ENCODE measurements around the gene TOX2. TPM values are rescaled to one million over a fixed set of nuclear protein-coding genes. Genes with fewer than 3 reads are reported as not detected.

The TOX2 gene
- total RNA-seq, 2 donors from 2014 or later: 2.4 to 3.4 TPM

- Histone ChIP-seq H3K9ac (ENCODE audit: extremely low read depth, low read length, poor library complexity, severe bottlenecking) (no peak overlapping the region), H3K4me1 (ENCODE audit: control insufficient read depth, insufficient read depth, low read length) (no peaks in the 10 kb centered on the region), H3K4me3 (ENCODE audit: low read length) (no peak overlapping the region), H3K9me3 (ENCODE audit: control insufficient read depth, low read length) (no peaks in the 10 kb centered on the region), H3K27me3 (ENCODE audit: control insufficient read depth, insufficient read depth, low read length, poor library complexity, severe bottlenecking) (no peaks in the 10 kb centered on the region), H3K36me3 (ENCODE audit: control insufficient read depth, insufficient read depth, low read length) (no peaks in the 10 kb centered on the region), H3K27ac (ENCODE audit: low read depth, low read length) (no peak overlapping the region)
- 85 to 91% methylated on average over 4 of the region's 4 CpGs for WGBS, 2 experiments (ENCODE audit: insufficient coverage in 1 of 2, insufficient read length in 1 of 2)
- Mint-ChIP-seq H3K4me1 (peaks cover 2% of the 10 kb centered on the region), H3K9me3 (no peaks in the 10 kb centered on the region), H3K27ac (no peak overlapping the region), H3K36me3 (ENCODE audit: low read depth) (no peaks in the 10 kb centered on the region), H3K27me3 (ENCODE audit: insufficient read depth) (peaks cover 2% of the 10 kb centered on the region), H3K4me3 (no peak overlapping the region)
- DNase-seq: no peak
- TF ChIP-seq, protein P1, sequence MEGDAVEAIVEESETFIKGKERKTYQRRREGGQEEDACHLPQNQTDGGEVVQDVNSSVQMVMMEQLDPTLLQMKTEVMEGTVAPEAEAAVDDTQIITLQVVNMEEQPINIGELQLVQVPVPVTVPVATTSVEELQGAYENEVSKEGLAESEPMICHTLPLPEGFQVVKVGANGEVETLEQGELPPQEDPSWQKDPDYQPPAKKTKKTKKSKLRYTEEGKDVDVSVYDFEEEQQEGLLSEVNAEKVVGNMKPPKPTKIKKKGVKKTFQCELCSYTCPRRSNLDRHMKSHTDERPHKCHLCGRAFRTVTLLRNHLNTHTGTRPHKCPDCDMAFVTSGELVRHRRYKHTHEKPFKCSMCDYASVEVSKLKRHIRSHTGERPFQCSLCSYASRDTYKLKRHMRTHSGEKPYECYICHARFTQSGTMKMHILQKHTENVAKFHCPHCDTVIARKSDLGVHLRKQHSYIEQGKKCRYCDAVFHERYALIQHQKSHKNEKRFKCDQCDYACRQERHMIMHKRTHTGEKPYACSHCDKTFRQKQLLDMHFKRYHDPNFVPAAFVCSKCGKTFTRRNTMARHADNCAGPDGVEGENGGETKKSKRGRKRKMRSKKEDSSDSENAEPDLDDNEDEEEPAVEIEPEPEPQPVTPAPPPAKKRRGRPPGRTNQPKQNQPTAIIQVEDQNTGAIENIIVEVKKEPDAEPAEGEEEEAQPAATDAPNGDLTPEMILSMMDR (conservative IDR thresholded peaks at IDR 0.05): no peak
Measured at GRCh38 chr20:44087857-44088120, 173.1 kb downstream of the TOX2 start.

GRCh38 chr20:44089987-44090674 is 175.5 kb downstream of the TOX2 start:
- DNase-seq: no peak
- peaks cover 4% of the 10 kb centered on the region for H3K4me1 Mint-ChIP-seq
- no peak overlapping the region for H3K27ac Mint-ChIP-seq
- H3K36me3 Mint-ChIP-seq (ENCODE audit: low read depth): no peaks in the 10 kb centered on the region
- Histone ChIP-seq H3K9me3 (ENCODE audit: control insufficient read depth, low read length) (no peaks in the 10 kb centered on the region), H3K27me3 (ENCODE audit: control insufficient read depth, insufficient read depth, low read length, poor library complexity, severe bottlenecking) (no peaks in the 10 kb centered on the region), H3K36me3 (ENCODE audit: control insufficient read depth, insufficient read depth, low read length) (no peaks in the 10 kb centered on the region), H3K4me3 (ENCODE audit: low read length) (no peak overlapping the region), H3K4me1 (ENCODE audit: control insufficient read depth, insufficient read depth, low read length) (no peaks in the 10 kb centered on the region), H3K9ac (ENCODE audit: extremely low read depth, low read length, poor library complexity, severe bottlenecking) (no peak overlapping the region), H3K27ac (ENCODE audit: low read depth, low read length) (no peak overlapping the region)
- peaks cover 2% of the 10 kb centered on the region for H3K27me3 Mint-ChIP-seq (ENCODE audit: insufficient read depth)
- no peaks in the 10 kb centered on the region for H3K9me3 Mint-ChIP-seq
- H3K4me3 Mint-ChIP-seq: no peak overlapping the region
- TF ChIP-seq, protein P1 (conservative IDR thresholded peaks at IDR 0.05): no peak
- 79 to 88% methylated on average over 3 to 7 of the region's 7 CpGs for whole genome bisulfite sequencing, 2 experiments (ENCODE audit: insufficient coverage in 1 of 2, insufficient read length in 1 of 2)

GRCh38 chr20:44091026-44091425 is 176.4 kb downstream of the TOX2 start:
- no peak for DNase-seq
- no peak overlapping the region for H3K9ac ChIP-seq (ENCODE audit: extremely low read depth, low read length, poor library complexity, severe bottlenecking)
- H3K9me3 Mint-ChIP-seq: no peaks in the 10 kb centered on the region
- no peaks in the 10 kb centered on the region for H3K9me3 ChIP-seq (ENCODE audit: control insufficient read depth, low read length)
- H3K36me3 Mint-ChIP-seq (ENCODE audit: low read depth): no peaks in the 10 kb centered on the region
- no peaks in the 10 kb centered on the region for H3K27me3 ChIP-seq (ENCODE audit: control insufficient read depth, insufficient read depth, low read length, poor library complexity, severe bottlenecking)
- no peak overlapping the region for H3K4me3 ChIP-seq (ENCODE audit: low read length)
- H3K27me3 Mint-ChIP-seq (ENCODE audit: insufficient read depth): peaks cover 2% of the 10 kb centered on the region
- no peak overlapping the region for H3K27ac Mint-ChIP-seq
- H3K36me3 ChIP-seq (ENCODE audit: control insufficient read depth, insufficient read depth, low read length): no peaks in the 10 kb centered on the region
- WGBS, 2 experiments (ENCODE audit: insufficient coverage in 1 of 2, insufficient read length in 1 of 2): 84 to 100% methylated on average over 3 to 4 of the region's 4 CpGs
- no peak overlapping the region for H3K4me3 Mint-ChIP-seq
- TF ChIP-seq, protein P1 (conservative IDR thresholded peaks at IDR 0.05): peak; percentile 36
- no peaks in the 10 kb centered on the region for H3K4me1 ChIP-seq (ENCODE audit: control insufficient read depth, insufficient read depth, low read length)
- H3K27ac ChIP-seq (ENCODE audit: low read depth, low read length): no peak overlapping the region
- H3K4me1 Mint-ChIP-seq: peaks cover 4% of the 10 kb centered on the region
